ENCODE measurements around the gene KLHL29.

Gene KLHL29

DNA sequence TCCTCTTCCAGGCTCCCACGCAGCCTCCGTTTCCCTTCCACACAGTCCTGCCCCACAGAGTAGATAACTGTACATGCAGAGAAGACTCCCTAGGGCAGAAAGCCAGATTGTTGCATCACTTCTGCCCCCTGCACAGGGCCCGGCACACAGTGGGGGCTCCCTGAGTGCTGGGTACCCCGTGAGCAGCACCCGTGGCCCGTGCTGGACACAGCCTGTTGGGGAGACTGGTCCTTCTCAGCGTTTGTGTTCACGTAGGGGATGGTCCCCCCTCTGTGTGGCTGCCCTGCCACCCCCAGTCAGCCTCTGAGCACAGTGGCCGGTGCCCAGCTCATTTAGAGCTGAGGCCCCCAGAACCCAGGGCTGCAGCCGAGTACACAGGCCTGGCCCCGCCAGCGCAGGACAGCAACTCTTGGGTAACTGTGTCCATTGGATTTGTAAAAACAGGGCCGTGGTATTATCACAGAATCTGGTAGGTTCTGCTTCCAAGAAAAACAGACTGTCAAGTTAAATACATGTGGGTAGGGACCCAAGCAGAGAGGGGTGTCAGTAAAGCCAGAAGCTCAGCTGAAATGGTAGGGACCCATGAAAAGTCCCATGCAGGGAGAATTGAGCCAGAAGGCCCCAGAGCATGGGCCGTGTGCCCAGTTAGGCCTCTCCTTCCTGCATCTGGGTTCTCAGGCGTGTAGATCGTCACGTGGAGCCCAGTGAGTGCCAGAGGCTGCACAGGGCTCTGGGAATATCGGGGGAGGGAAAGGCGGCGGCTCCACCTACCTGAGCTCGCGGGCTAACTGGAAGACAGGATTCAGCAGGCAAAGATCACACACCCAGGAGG, 284.6 kb downstream of the KLHL29 start:
- peak in 27 of 58 donors; percentile 8 to 67 (median 29) for DNase-seq

DNA sequence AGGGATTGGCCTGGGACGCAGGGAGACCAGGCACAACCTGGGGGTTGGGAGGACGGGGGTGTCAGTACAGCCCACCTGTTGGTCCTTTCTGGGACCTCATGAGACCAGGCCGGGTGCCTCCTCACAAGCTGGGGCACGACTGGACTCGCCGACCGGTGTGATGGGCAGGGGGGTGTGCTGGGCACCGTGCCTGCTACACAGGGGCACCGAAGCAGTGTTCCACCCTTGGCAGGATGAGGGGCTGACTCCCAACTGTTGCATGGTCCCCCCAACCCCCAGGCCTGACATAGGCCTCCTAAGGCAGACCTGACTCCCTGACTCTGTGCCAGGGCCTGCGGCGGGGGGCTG, 285.2 kb downstream of the KLHL29 start:
- DNase-seq = no peak

DNA sequence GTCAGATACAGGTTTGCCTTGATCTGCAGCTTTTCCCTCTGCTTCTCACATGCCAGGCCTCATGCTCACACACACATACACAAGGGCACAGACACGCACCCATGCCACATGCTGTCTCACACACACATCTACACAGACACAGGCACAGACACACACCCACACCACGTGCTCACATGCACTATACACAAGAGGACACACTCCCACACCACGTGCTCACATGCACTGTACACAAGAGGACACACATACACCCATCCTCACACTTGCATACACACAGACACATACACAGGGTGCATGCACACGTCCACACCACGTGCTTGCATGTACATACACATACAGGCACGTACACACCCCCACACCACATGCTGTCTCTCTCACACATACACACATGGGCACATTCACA, 288.1 kb downstream of the KLHL29 start:
- no peak for DNase-seq

DNA sequence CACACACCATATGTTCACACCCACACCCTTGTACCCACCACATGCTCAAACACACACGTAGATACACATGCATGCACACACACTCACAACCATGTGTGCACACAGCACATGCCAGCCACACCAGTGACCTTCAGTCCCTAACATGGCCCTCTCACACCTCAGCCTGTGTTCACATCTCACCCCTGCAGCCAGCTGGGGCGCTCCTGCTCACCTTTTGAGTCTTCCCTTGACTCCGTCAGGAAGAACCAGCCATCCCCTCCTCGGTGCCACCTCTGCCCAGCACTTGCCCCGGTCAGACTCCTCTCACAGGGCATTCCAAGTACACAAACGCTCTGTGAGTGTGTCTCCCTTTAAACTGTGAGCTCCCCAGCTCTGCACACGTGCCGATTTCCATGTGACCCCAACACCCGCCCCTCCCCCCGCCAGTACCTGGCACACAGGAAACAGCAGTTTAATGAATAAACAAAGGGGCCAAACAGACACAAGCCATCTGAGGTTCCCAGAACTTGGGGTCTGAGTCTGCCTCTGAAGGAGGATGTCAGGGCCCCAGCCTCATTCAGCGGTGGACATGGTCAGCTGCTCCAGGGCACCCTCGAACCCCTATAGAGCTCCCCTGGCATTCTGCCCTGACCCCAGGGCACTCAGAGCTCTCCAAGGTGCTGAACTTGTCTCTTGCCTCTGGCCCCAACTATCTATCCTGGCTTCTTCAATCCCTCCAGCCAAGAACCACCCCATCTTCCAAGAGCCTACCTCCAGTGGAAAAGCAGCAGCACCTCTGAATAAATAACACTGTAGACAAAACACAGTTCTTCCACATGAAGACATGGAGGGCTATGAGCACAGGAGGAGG, 289.1 kb downstream of the KLHL29 start:
- no peak for DNase-seq

DNA sequence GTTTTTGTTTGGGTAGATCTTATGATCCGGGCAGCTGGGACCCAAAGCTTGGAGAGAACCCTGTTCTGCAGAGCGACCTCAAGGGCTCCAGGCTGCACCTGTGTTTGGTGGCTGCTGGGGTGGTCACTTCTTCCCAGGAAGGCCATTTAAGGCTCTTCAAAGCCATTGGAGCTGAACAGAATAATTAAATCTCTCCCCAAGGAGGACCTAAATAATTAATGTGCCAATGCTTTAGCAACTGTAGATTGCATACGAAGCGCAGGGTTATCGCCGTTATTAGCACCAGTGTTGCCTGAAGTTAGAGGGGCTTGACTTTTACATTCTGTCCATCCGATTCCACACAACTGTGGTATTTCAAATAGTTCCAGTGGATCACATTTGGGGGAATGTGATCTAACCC, 290.5 kb downstream of the KLHL29 start:
- no peak for DNase-seq

DNA sequence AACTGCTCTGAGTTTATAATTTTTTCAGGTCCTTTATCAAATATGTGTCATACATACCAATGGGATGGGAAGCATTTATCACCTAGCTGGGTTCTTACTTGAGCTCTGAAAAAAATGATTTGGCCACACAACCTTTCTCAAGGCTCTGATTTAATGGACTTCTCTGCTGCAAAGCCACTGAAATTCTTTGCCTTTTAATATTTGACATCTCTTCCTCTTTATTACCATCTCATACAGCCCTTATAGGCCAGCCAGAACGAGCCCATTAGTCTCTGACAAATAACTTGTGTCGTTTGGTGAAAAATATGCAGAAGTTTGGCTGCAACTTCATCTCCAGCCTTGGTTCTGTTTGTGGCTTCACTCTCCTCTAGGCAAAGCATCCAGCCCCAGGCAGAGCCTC, 292.9 kb downstream of the KLHL29 start:
- no peak for DNase-seq

DNA sequence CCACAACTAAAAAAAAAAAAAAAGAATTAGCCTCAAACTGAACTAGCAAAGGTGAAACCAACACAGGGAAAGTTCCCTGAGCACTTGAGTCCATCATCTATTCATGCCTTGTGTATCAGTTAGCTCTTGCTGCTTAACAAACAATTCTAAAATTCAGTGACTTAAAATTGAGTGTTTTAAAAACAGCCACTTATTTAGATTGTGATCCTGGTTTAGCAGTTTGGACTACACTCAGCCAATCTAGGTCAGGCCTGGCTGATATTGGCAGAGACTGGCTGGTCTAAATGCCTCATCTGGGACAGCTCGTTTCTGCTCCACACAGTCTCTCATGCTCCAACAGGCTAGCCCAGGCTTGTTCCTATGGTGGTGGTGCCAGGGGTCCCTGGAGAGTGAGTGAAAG, 294.1 kb downstream of the KLHL29 start:
- DNase-seq = no peak

DNA sequence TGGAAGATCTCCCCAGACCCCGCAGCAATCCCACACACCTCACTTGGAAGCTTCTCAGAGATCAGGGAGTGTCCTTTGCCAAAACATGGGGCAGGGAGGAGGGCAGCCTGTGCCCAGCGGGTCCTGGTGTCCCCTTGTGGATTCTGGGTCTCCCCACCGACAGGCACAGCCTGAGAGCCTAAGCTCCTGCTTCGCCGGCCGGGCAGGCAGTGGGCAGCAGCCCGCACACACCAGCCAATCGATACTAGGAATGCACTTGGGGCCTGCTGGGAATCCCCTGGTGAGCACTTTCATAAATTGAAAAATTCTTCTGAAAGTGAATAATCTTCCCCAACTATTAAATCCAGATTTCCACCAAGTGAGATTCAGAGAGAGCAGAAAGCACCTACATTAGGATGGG, 296.0 kb downstream of the KLHL29 start:
- no peak for DNase-seq

DNA sequence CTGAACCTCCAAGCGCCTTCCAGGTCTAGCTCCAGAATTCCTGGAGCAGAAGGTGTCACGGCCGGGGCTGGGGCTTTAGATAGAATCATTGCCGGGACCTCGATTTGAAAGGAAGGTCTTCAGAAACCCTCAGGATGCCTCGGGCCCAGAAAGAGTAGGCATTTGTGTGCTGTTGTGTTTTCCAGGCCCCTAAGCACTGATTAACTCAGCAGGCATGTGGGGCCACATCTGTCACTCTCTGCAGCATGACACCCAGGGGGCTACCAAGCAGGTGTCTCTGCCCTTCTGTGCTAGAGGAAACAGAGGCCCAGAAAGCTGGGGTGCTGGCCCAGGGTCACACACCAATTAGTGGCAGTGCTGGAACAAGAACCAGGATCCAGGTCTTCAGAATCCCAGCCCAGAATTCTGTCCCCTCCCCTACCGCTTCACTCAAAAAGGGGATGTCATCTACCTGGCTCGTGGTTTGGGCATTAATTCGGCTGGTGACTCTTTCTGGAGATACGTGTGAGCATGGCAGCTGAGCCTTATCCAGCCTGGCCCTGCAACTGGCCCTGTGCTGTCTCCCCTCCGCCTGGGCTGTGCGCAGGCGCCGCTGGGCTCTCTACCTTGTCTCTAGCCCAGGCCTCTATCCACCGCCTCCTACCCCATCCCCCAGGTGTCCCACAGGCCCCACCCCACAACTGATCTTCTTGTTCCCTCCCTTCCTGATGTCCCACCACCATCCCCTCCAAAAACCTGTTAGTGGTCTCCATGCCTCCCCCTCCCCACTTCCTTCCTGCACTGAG, 296.6 kb downstream of the KLHL29 start:
- no peak for DNase-seq

DNA sequence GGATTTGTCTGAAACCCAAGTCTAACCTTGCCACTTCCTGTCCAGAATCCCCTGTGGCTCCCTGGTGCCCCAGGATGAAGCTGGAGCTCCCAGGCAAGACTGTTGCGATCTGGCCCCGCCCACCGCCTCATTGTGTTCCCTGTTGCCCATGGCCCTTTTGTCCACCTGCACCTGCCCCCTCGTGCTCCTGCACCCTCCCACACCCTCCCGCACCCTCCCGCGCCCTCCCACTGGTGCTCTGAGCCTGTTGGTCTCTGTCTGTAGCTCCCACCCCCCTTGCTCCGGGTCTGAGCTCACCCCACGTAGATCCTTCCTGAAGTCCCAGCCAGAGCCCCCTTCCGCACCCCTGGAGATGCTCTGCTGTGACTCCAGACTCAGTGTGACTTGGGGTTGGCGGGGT, 297.5 kb downstream of the KLHL29 start:
- DNase-seq = no peak

DNA sequence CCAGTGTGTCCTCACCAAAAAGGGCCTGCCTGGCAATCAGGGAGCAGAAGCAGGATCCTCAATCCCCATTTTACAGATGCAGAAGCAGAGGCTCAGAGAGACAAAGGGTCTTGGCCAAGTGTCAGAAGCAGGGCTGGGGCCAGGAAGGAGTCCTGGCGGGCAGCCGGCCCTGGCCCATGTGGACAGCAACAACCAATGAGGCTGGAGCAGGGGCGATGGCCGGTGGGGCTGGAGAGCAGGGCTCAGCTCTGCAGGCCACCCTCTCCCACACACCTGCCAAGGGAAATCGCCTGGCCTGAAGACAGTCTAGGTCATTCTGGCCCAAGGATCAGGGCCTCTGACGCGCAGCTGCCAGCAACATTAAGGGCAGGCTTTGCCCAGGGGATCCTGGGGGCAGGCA, 298.0 kb downstream of the KLHL29 start:
- no peak for DNase-seq

DNA sequence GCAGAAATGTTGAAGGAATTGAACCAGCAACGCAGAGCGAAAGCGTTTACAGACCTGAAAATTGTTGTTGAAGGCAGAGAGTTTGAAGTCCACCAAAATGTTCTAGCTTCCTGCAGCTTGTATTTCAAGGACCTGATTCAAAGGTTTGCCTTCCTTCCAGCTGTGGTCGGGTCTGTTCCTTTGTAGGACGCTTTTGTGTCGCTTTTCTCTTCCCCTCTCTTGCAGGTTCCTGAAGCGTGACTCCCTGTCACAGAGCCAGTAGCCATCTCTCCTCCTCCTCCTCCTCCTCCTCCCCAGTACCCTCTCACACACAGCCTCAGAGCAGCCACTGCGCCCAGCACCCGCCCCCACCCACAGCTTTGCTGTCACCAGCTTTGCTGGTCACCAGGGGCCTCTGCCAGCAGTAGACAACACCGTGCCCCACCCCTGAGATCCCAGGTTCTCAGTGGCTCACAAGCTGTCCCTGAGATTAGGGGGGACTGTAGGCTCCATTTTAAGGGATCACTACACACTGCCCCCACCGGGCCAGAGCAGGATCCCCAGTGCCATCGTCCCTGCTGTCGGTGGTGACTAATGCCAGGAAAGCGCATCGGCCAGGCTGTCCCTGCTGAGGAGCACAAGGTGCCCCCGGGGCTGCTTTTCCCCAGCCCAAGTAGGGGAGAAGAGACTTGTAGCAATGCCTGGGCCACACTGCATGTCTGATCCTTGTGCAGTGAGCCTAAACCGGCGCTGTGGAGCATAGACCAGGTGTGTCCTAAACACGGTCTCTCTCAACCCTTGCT, 299.6 kb downstream of the KLHL29 start:
- no peak for DNase-seq

DNA sequence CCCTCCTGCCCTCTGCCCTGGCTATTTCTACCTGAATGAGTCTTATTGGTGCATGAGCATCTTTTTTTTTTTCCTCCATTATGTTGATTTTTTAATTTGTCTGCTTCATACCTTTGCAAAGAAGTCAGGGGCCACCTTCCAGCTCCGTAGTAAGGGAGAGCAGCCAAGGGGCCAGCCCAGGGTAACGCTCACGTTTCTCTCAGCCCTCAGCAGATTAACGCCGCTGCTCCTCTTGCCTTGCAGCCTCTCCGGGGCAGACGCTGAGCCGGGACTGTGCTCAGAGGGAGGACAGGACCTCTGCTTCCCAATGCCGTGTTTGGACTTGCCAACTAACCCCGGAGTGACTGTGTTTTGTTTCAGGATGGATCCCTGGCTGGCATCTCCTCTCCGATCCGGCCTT, 300.2 kb downstream of the KLHL29 start:
- DNase-seq = no peak

DNA sequence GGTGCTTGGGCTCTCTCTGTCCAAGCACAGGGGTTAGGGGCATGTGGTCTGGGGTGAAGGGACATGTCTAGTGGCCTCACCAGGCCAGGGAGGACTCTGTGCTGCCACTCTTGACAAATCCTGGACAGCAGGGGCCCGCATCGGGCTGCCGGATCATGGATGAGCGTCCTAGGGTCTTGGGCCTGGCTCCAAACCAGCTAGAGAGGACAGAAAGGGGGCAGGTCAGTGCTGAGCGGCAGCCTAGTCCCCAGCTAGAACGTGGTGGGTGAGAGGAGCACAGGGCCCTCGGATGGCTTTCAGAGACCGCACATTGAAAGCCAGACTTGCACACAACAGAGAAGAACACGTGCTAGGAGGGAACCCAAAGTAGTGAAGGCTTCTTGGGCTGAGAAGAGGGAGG, 300.7 kb downstream of the KLHL29 start:
- no peak for DNase-seq

DNA sequence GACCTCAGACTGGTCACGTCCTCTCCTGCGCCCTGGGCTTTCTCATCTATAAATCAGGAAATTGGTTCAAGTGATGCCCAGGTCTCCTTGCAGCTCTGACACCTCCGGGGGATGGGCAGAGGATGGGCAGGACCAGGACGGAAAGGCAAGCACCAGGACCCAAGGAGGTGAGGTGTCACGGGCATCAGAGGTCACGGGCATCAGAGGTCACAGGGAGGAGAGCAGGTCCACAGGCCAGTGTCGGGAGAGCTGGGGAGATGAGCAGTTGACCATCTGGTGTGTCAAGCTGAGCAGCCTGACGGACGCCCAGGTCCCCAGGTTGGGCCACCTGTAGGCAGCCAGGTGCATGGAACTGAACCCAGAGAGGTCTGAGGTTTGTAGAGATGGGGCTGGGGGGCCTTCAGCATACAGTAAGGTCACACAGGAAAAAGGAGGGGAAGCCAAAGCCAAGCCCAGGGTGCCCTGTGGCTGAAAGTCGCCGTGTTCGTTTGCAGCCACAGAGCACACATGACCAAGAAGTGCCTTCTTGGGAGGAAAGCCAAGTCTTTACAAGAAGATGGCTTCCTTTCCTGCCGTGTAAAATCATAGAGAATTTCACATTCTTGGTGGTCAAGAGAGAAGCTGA, 301.5 kb downstream of the KLHL29 start:
- no peak for DNase-seq

DNA sequence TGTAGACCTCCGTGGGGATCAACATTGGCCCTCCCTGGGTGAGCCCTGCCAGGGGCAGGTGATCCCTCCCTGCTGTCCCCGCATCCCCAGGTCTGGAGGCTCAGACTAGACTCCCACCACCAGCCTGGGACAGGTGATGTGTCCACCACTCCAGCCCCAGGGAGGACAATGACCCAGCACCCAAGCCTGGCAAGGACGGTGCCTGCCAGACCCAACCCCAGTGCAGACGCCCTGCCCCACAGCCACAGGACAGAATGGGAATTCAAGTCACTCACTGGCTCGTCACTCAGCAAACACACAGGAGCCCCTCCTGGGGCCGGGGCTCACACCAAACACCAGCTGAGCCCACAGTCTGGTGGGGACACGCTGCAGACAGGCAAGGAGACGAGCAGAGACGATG, 302.2 kb downstream of the KLHL29 start:
- DNase-seq = no peak

DNA sequence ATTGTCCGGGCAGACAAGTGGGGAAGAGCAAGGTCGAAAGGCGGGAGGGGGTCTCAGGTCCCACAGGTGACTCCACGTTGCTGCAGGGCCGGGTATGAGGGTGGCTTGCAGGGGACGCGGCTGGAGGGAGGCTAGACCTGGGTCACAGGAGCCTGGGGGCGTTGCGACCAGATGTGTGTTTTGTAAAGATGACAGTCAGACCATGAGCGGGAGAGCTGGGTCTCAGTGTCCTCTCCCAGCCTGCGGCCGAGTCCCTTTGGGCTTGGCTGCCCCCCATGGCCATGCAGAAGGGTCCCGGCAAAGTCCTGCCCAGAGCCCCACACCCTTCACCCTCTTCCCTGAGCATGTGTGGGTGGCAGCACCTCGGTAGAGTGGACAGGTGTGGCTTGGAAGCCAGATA, 302.7 kb downstream of the KLHL29 start:
- DNase-seq = no peak

DNA sequence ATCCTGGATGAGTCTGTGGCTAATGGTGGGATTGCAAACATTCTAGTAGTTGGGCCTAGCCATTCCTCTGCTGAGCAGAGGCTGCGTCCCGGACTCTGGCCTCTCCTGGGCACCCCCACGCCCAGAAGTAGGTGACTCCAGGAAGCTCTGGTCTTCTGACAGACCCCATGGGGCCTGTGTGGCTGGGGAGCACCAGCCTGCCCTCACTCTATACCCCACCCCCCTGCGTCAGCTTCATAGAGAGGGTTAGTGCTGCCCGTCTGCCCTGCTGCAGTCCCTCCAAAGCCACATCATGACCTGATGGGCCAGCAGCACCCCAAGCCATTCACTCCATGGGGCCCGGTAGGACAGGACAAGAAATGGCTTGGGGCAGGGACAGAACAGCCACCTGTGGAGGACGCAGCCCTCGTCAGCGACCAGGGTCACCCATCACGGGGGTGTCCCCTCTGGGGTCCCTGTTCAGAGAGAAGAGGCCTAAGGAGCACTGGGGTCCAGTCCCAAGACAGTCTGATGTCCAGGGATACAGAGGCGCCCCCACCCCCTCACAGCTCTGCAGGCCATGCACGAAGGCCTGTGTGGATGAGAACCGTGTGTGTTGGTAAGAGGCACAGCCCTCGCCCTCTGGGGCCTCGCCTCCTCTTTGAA, 303.6 kb downstream of the KLHL29 start:
- no peak for DNase-seq

DNA sequence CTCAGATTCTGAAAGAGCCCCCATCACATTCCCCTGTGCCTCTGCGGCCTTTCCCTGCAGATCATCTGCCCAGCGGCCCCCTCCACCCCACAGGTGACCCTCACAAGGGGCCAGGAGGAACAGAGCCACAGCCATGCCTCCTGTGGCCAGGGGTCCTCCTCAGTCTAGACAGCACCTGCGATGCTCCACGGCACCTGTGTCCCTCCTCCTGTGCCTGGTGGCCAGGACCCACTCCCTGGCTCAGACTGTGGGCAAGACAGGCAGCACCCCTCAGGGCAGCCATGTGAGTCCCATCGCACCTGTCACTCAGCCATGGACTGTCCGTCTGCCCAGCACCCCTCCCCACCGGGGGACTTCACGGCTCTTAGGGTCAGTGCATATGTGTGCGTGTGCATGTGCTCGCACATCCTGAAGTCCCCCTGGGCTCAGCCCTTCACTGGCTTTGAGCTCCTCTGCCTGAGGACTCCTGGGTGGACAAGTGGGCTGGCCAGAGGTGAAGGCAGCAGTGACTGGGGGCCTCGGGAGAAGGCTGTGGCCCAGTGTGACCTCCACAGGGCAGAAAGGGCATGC, 304.2 kb downstream of the KLHL29 start:
- DNase-seq = no peak

DNA sequence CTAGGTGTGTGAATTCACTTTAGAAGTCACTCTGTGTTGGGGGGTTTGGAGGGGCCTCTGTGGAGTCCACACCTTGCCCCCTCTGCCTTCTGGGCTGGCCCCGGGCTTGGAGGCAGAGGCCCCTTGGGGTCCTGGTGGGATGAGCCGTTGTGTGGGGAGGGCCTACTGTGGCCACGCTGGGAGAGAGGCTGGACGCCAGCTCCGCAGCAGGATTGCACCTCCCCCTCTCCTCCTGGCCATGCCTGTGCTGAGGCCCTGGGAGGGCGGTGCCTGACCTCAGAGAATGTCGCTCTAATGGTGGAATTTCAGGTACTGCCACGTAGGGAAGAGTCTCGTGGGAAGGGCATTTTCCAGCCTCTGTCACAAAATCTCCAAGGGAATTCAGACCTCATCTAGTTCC, 304.9 kb downstream of the KLHL29 start:
- no peak for DNase-seq

Measured in anterior cingulate cortex (tissue), 58 donors.